Hepatocyte (in vitro differentiated cells): ENCODE data around the gene UBL5. TPM values are rescaled to one million over a fixed set of nuclear protein-coding genes. Genes with fewer than 3 reads are reported as not detected.

Source experiments
- DNase-seq: peaks from one replicate; pipeline ENCODE4 v3.0.0-alpha.2; 2016; ENCODE audit warnings: low spot score
- H2AFZ ChIP-seq: fragments of 200-600 bp; sonication (generic); 2 replicates; pipeline ENCODE4 v1.6.0; 2016; ENCODE audit warnings: antibody characterized with exemption, mild to moderate bottlenecking
- H3K27ac ChIP-seq: fragments of 200-600 bp; sonication (generic); 2 replicates; pipeline ENCODE4 v1.5.1; 2016; ENCODE audit warnings: mild to moderate bottlenecking
- H3K27me3 ChIP-seq: fragments of 200-600 bp; sonication (generic); 2 replicates; pipeline ENCODE4 v1.6.1; 2016
- H3K36me3 ChIP-seq: fragments of 200-600 bp; sonication (generic); replicated peaks from 2 replicates; pipeline ENCODE4 v1.5.1; 2016; ENCODE audit warnings: low read depth; ENCODE audit not compliant: insufficient read depth
- H3K4me1 ChIP-seq: fragments of 200-600 bp; sonication (generic); 2 replicates; pipeline ENCODE4 v1.5.1; 2016; ENCODE audit warnings: mild to moderate bottlenecking, moderate library complexity; ENCODE audit not compliant: insufficient read depth
- H3K4me2 ChIP-seq: fragments of 200-600 bp; sonication (generic); 2 replicates; pipeline ENCODE4 v1.6.0; 2016
- H3K4me3 ChIP-seq: fragments of 200-600 bp; sonication (generic); 2 replicates; pipeline ENCODE4 v1.5.1; 2016; ENCODE audit warnings: mild to moderate bottlenecking
- H3K79me2 ChIP-seq: fragments of 200-600 bp; sonication (generic); 2 replicates; pipeline ENCODE4 v1.6.0; 2017; ENCODE audit warnings: mild to moderate bottlenecking
- H3K9me2 ChIP-seq: fragments of 200-600 bp; sonication (generic); replicated peaks from 2 replicates; pipeline ENCODE4 v1.6.0; 2017; ENCODE audit warnings: mild to moderate bottlenecking; ENCODE audit not compliant: insufficient read depth
- H3K9me3 ChIP-seq: fragments of 200-600 bp; sonication (generic); 2 replicates; pipeline ENCODE4 v1.5.1; 2016; ENCODE audit warnings: low read depth, mild to moderate bottlenecking
- H4K20me1 ChIP-seq: fragments of 200-600 bp; sonication (generic); 2 replicates; pipeline ENCODE4 v1.6.0; 2016; ENCODE audit warnings: mild to moderate bottlenecking; ENCODE audit not compliant: insufficient read depth, poor library complexity, severe bottlenecking
- EZH2 ChIP-seq: fragments of 200-600 bp; sonication (generic); IDR thresholded peaks from 2 replicates; pipeline ENCODE4 v1.6.1; 2016; ENCODE audit warnings: antibody characterized with exemption, mild to moderate bottlenecking, borderline replicate concordance
- EZH2phosphoT487 ChIP-seq: fragments of 200-600 bp; sonication (generic); IDR thresholded peaks from one replicate; pipeline ENCODE4 v1.6.1; 2018; ENCODE audit warnings: antibody characterized with exemption, mild to moderate bottlenecking, low read depth, moderate library complexity; ENCODE audit not compliant: unreplicated experiment, severe bottlenecking
- WGBS: methylation state at CpG from one replicate; pipeline ENCODE4 v1.1.6; 2016; ENCODE audit warnings: low lambda C conversion rate; ENCODE audit errors: missing lambda C conversion rate; 5-methylcytosine and 5-hydroxymethylcytosine counted together
- polyA plus RNA-seq: library from polyadenylated mRNA; unstranded; fragments of >200 nt; fragmentation: Nextera tagmentation; extraction: Ambion mirVana; gene quantifications from 2 replicates; pipeline ENCODE4 v1.2.1, GENCODE V29; 2016
- total RNA-seq: library from RNA; depleted of rRNA; stranded (reverse); fragments of >200 nt; gene quantifications from 2 replicates; pipeline ENCODE4 v1.2.3, GENCODE V29; 2014
- TF ChIP-seq, protein P1 (sequence below): fragments of 200-600 bp; sonication (generic); IDR thresholded peaks from 2 replicates; pipeline ENCODE4 v1.5.1; 2016; ENCODE audit warnings: antibody characterized with exemption, mild to moderate bottlenecking; ENCODE audit not compliant: poor library complexity

The UBL5 gene
- total and polyA plus RNA-seq, 2 experiments from 2014 or later = 528 to 613 TPM

GRCh38 chr19:9865732-9866501 is 38.2 kb downstream of the UBL5 start:
- Histone ChIP-seq H2AFZ (no peak overlapping the region), H3K36me3 (no peaks in the 10 kb centered on the region), H3K9me2 (no peaks in the 10 kb centered on the region), H3K4me1 (no peaks in the 10 kb centered on the region), H3K4me3 (no peak overlapping the region), H3K79me2 (no peaks in the 10 kb centered on the region), H3K9me3 (no peaks in the 10 kb centered on the region), H3K27me3 (no peaks in the 10 kb centered on the region), H3K4me2 (no peak overlapping the region), H4K20me1 (no peaks in the 10 kb centered on the region), H3K27ac (no peak overlapping the region)
- no peak for DNase-seq
- TF ChIP-seq EZH2 (no peak), EZH2phosphoT487 (no peak)
- TF ChIP-seq, protein P1, sequence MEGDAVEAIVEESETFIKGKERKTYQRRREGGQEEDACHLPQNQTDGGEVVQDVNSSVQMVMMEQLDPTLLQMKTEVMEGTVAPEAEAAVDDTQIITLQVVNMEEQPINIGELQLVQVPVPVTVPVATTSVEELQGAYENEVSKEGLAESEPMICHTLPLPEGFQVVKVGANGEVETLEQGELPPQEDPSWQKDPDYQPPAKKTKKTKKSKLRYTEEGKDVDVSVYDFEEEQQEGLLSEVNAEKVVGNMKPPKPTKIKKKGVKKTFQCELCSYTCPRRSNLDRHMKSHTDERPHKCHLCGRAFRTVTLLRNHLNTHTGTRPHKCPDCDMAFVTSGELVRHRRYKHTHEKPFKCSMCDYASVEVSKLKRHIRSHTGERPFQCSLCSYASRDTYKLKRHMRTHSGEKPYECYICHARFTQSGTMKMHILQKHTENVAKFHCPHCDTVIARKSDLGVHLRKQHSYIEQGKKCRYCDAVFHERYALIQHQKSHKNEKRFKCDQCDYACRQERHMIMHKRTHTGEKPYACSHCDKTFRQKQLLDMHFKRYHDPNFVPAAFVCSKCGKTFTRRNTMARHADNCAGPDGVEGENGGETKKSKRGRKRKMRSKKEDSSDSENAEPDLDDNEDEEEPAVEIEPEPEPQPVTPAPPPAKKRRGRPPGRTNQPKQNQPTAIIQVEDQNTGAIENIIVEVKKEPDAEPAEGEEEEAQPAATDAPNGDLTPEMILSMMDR = no peak
- 92% methylated on average over 15 of the region's 16 CpGs for WGBS

DNA sequence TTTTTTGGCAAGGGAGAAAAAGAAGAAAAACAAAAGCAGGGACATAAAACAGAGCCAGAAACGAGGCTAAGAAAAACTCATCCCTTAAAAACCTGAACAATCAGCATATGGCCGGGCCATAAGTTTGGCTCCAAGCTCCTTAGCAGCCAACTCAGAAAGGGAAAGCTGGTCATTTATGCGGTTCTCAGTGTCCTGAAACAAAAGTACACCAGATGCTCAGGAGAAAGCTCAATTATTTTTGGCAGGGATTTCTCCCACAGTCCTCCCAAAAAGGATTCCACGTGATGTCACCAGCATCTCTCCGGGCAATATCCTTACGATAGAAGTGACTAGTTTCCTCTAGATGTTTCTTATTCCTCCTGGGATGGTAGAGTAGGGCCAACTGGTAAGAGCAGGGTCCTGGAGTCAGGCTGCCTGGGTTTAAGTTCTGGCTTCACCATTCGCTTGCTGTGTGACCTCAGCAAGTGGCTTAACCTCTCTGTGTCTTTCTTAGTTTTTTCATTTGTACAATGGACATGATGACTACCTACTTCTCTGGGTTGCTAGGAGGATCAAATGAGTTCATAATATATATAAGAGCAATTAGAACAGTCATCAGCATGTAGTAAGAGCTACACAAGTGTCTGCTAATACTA is 41.4 kb downstream of the UBL5 start:
- WGBS = 94% methylated on average over 7 of the region's 7 CpGs
- Histone ChIP-seq H3K36me3 (no peaks in the 10 kb centered on the region), H3K79me2 (no peaks in the 10 kb centered on the region), H3K9me2 (no peaks in the 10 kb centered on the region), H3K9me3 (no peaks in the 10 kb centered on the region), H3K27me3 (no peaks in the 10 kb centered on the region), H3K4me2 (no peak overlapping the region), H4K20me1 (no peaks in the 10 kb centered on the region), H3K4me3 (no peak overlapping the region), H3K27ac (no peak overlapping the region), H2AFZ (no peak overlapping the region), H3K4me1 (no peaks in the 10 kb centered on the region)
- TF ChIP-seq, protein P1 = no peak
- TF ChIP-seq EZH2 (no peak), EZH2phosphoT487 (no peak)
- DNase-seq = no peak

GRCh38 chr19:9871626-9872338 is 44.1 kb downstream of the UBL5 start:
- Histone ChIP-seq H3K27me3 (no peaks in the 10 kb centered on the region), H4K20me1 (no peaks in the 10 kb centered on the region), H3K4me1 (no peaks in the 10 kb centered on the region), H3K9me3 (no peaks in the 10 kb centered on the region), H2AFZ (no peak overlapping the region), H3K79me2 (no peaks in the 10 kb centered on the region), H3K9me2 (no peaks in the 10 kb centered on the region), H3K36me3 (no peaks in the 10 kb centered on the region), H3K4me3 (no peak overlapping the region), H3K27ac (no peak overlapping the region), H3K4me2 (no peak overlapping the region)
- 45% methylated on average over 16 of the region's 16 CpGs for WGBS
- no peak for DNase-seq
- TF ChIP-seq EZH2phosphoT487 (no peak), EZH2 (no peak)
- TF ChIP-seq, protein P1 = no peak
